HCT116 (cell line): ENCODE results near the gene CD2BP2. TPM values are rescaled to one million over a fixed set of nuclear protein-coding genes. Genes with fewer than 3 reads are reported as not detected.
"Not testable (repeated sequence)": the region's sequence is repeated elsewhere in the genome, so short reads cannot be mapped to it uniquely, and the experiment has no call there.

Experiments
- ATAC-seq: fragments of 200-7000 bp; cut with Tn5 transposase; 2 replicates; pipeline ENCODE4 v1.9.1; 2020; ENCODE audit warnings: mild to moderate bottlenecking, moderate library complexity
- BruUV-seq: library from RNA; stranded (reverse); fragments of 400-500 nt; replicated peaks from 2 replicates; lab custom pipeline; 2021; lab: Mats Ljungman, UMichigan
- CTCF ChIA-PET: fragments of 300-600 bp; sonication (Branson Sonifier 250); formaldehyde crosslinking; loops from one replicate; lab custom pipeline; 2021; ENCODE audit warnings: antibody characterized with exemption; lab: Charles Lee
- POLR2A ChIA-PET: fragments of 300-600, 350-600 bp; sonication (Branson Sonifier 250); formaldehyde crosslinking; loops from one replicate; lab custom pipeline; 2021; ENCODE audit warnings: antibody characterized with exemption; lab: Charles Lee
- RAD21 ChIA-PET, 2 experiments: fragments of 300-600 bp; sonication (Branson Sonifier 250); formaldehyde crosslinking; loops; one replicate each; lab custom pipeline; 2023; ENCODE audit warnings: low total read pairs in 2 of 2; ENCODE audit not compliant: uncharacterized antibody in 2 of 2, unreplicated experiment in 2 of 2, low non-redundant PET in 1 of 2; lab: Charles Lee
- DNase-seq: peaks from one replicate; pipeline ENCODE4 v3.0.0-alpha.2; 2010; ENCODE audit warnings: low read depth, low spot score
- H2AFZ ChIP-seq: fragments of 200-600 bp; shearing (Covaris generic), sonication (generic); 2 replicates; pipeline ENCODE4 v1.6.1; 2017; ENCODE audit warnings: low read depth, mixed run types, mixed read lengths, antibody characterized with exemption, low read length; ENCODE audit not compliant: poor library complexity, severe bottlenecking
- H3K27ac ChIP-seq: 2 replicates; pipeline ENCODE4 v1.5.1; 2012; ENCODE audit warnings: low read depth, low read length
- H3K27me3 ChIP-seq: fragments of 200-600 bp; sonication (generic); 2 replicates; pipeline ENCODE4 v1.6.1; 2016; ENCODE audit warnings: mixed run types, low read length, mixed read lengths; ENCODE audit not compliant: insufficient read depth
- H3K36me3 ChIP-seq, 2 experiments: fragments of 200-500 bp in 1 of 2; fragments of 200-600 bp in 1 of 2; sonication (Bioruptor generic) in 1 of 2; sonication (generic) in 1 of 2; 2 replicates each; pipeline versions ENCODE4 v1.5.1 to v1.6.1; 2014 to 2016; ENCODE audit warnings: low read length in 2 of 2, inconsistent platforms in 1 of 2, mixed read lengths in 1 of 2, mixed run types in 1 of 2; ENCODE audit not compliant: insufficient read depth in 2 of 2, control insufficient read depth in 1 of 2
- H3K4me1 ChIP-seq, 2 experiments: fragments of 200-600 bp in 1 of 2; sonication (generic) in 1 of 2; 2 replicates each; pipeline versions ENCODE4 v1.5.1 to v1.6.1; 2012 to 2017; ENCODE audit warnings: low read length in 2 of 2, inconsistent platforms in 1 of 2, mild to moderate bottlenecking in 1 of 2, mixed read lengths in 1 of 2, mixed run types in 1 of 2, moderate library complexity in 1 of 2; ENCODE audit not compliant: insufficient read depth in 2 of 2, control insufficient read depth in 1 of 2
- H3K4me2 ChIP-seq: fragments of 200-600 bp; sonication (generic); 2 replicates; pipeline ENCODE4 v1.6.1; 2017; ENCODE audit warnings: mixed run types, low read length, mixed read lengths
- H3K4me3 ChIP-seq, 2 experiments: fragments of 200-600 bp in 1 of 2; sonication (generic) in 1 of 2; replicated peaks in 1 of 2; 2 replicates each; pipeline ENCODE4 v1.5.1; 2011 to 2016; ENCODE audit warnings: low read length in 2 of 2, control low read depth in 1 of 2, low read depth in 1 of 2, mild to moderate bottlenecking in 1 of 2, mixed read lengths in 1 of 2, mixed run types in 1 of 2
- H3K79me2 ChIP-seq: fragments of 200-600 bp; sonication (generic); 2 replicates; pipeline ENCODE4 v1.6.1; 2017; ENCODE audit warnings: mild to moderate bottlenecking, mixed run types, low read length, moderate library complexity, mixed read lengths; ENCODE audit not compliant: insufficient read depth
- H3K9ac ChIP-seq: fragments of 200-600 bp; sonication (generic); 2 replicates; pipeline ENCODE4 v1.6.1; 2016; ENCODE audit warnings: low read length, mixed read lengths
- H3K9me2 ChIP-seq: fragments of 200-600 bp; sonication (generic), shearing (Covaris generic); 2 replicates; pipeline ENCODE4 v1.6.1; 2017; ENCODE audit warnings: mixed run types, mild to moderate bottlenecking, moderate library complexity; ENCODE audit not compliant: insufficient read depth
- H3K9me3 ChIP-seq, 2 experiments: fragments of 200-500 bp in 1 of 2; fragments of 200-600 bp in 1 of 2; sonication (Bioruptor generic) in 1 of 2; sonication (generic) in 1 of 2; 2 replicates each; pipeline ENCODE4 v1.6.1; 2014 to 2017; ENCODE audit warnings: low read length in 2 of 2, mixed read lengths in 2 of 2, inconsistent platforms in 1 of 2, low read depth in 1 of 2, mild to moderate bottlenecking in 1 of 2, mixed run types in 1 of 2, moderate library complexity in 1 of 2; ENCODE audit not compliant: control insufficient read depth in 1 of 2, insufficient read depth in 1 of 2
- H4K20me1 ChIP-seq: fragments of 200-600 bp; sonication (generic), shearing (Covaris generic); 2 replicates; pipeline ENCODE4 v1.6.1; 2017; ENCODE audit warnings: mixed run types, mild to moderate bottlenecking, moderate library complexity; ENCODE audit not compliant: insufficient read depth
- intact Hi-C: fragments of 100-400 bp; cut with micrococcal nuclease; formaldehyde crosslinking; loops from 2 replicates; pipeline ENCODE4 v1.10.0; 2022
- total RNA-seq: library from RNA; stranded (reverse); gene quantifications from one replicate; pipeline ENCODE4 v1.2.1, GENCODE V29; 2021; ENCODE audit not compliant: unreplicated experiment

The CD2BP2 gene
- total RNA-seq, 1 experiment from 2014 or later, result 51.8 TPM

DNA sequence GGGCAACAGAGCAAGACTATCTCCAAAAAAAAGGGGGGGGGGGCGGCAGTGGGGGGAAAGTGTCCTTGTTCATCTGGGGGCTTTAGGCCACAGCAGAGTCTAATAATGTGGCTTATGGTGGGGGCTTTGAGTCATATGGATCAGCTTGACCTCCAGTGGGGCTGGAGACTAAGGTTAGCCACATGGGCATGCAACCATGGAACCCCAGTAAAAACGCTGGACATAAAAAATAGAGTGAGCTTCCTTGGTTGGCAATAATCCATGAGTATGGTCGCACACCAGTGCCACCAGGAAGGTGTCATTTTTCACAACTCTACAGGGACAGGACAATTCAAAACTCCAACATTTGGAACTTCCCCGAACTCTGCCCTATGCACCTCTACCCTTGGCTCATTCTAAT is 44.2 kb downstream of the CD2BP2 start:
- CTCF ChIA-PET, H2AFZ ChIP-seq, H3K27me3 ChIP-seq, ATAC-seq, H3K36me3 ChIP-seq, H3K4me3 ChIP-seq, intact Hi-C loops, POLR2A ChIA-PET, BruUV-seq, H3K27ac ChIP-seq, H3K9ac ChIP-seq, H3K79me2 ChIP-seq, H3K4me1 ChIP-seq, DNase-seq, H3K9me3 ChIP-seq, H3K9me2 ChIP-seq, H4K20me1 ChIP-seq, RAD21 ChIA-PET, H3K4me2 ChIP-seq: not testable (repeated sequence)

GRCh38 chr16:30309255-30309654 is 45.9 kb downstream of the CD2BP2 start:
- ATAC-seq, H3K27me3 ChIP-seq: not testable (repeated sequence)

More at GRCh38 chr16:30309255-30309654, 45.9 kb downstream of the CD2BP2 start:
- H3K36me3 ChIP-seq, H2AFZ ChIP-seq, H3K79me2 ChIP-seq, H3K4me1 ChIP-seq, H3K4me3 ChIP-seq, BruUV-seq, H3K4me2 ChIP-seq, CTCF ChIA-PET, H3K9me2 ChIP-seq, DNase-seq, H4K20me1 ChIP-seq, POLR2A ChIA-PET, RAD21 ChIA-PET, H3K9ac ChIP-seq, intact Hi-C loops, H3K27ac ChIP-seq, H3K9me3 ChIP-seq: not testable (repeated sequence)

Other genes with a start within 250 kb of the CD2BP2 start
- 7.0 TPM for gene GDPD3, start 241.8 kb downstream of the CD2BP2 start, total RNA-seq
- 68.8 TPM for gene MAPK3, start 232.1 kb downstream of the CD2BP2 start, total RNA-seq
- gene CORO1A, start 171.7 kb downstream of the CD2BP2 start, total RNA-seq, result 7.0 TPM
- 180 TPM for gene BOLA2B, start 161.6 kb downstream of the CD2BP2 start, total RNA-seq
- 48.3 TPM for gene SLX1A, start 161.4 kb downstream of the CD2BP2 start, total RNA-seq
- gene SULT1A3, start 156.1 kb downstream of the CD2BP2 start, total RNA-seq, result 23.5 TPM
- 9.1 TPM for gene NPIPB13, start 106.8 kb downstream of the CD2BP2 start, total RNA-seq
- gene TBC1D10B, start 15.2 kb upstream of the CD2BP2 start, total RNA-seq, result 49.2 TPM
- not detected for gene MYL11, start 19.5 kb upstream of the CD2BP2 start, total RNA-seq
- gene SEPTIN1, start 27.3 kb upstream of the CD2BP2 start, total RNA-seq, result 3.4 TPM
- gene ZNF48, start 40.1 kb upstream of the CD2BP2 start, total RNA-seq, result 17.9 TPM
- gene ZNF771, start 52.3 kb upstream of the CD2BP2 start, total RNA-seq, result 11.0 TPM
- gene DCTPP1, start 74.7 kb upstream of the CD2BP2 start, total RNA-seq, result 125 TPM
- 51.3 TPM for gene SEPHS2, start 90.6 kb upstream of the CD2BP2 start, total RNA-seq
- gene ITGAL, start 117.4 kb upstream of the CD2BP2 start, total RNA-seq, result 1.4 TPM
- gene ZNF768, start 171.3 kb upstream of the CD2BP2 start, total RNA-seq, result 48.8 TPM
- 2.1 TPM for gene ZNF747, start 179.6 kb upstream of the CD2BP2 start, total RNA-seq
- 9.1 TPM for gene ZNF764, start 203.1 kb upstream of the CD2BP2 start, total RNA-seq
- 3.6 TPM for gene ZNF688, start 216.4 kb upstream of the CD2BP2 start, total RNA-seq
- gene ZNF785, start 230.4 kb upstream of the CD2BP2 start, total RNA-seq, result 0.15 TPM